ENCODE data around the gene GAS7. TPM values are rescaled to one million over a fixed set of nuclear protein-coding genes. Genes with fewer than 3 reads are reported as not detected.
A peak's percentile ranks its signal among the peaks of the same experiment; 100 is the strongest.

GAS7 gene
- 10 to 100 TPM; 32.0 to 39.7 (median 32.2) TPM for polyA plus RNA-seq (ENCODE audit: insufficient read depth in 1 of 5, insufficient read length in 5 of 5, low replicate concordance in 1 of 5)
- long read RNA-seq, donor 1, full-length matches to known transcripts: 18 of 18 reads
- long read RNA-seq, donor 1, partial matches to known transcripts: 0 of 18 reads
- long read RNA-seq, donor 1, other reads (novel, unspliced or antisense): 0 of 18 reads
- long read RNA-seq, donor 2, full-length matches to known transcripts: 5 of 5 reads
- long read RNA-seq, donor 2, partial matches to known transcripts: 0 of 5 reads
- long read RNA-seq, donor 2, other reads (novel, unspliced or antisense): 0 of 5 reads
- long read RNA-seq, donor 3, full-length matches to known transcripts: 5 of 5 reads
- long read RNA-seq, donor 3, partial matches to known transcripts: 0 of 5 reads
- long read RNA-seq, donor 3, other reads (novel, unspliced or antisense): 0 of 5 reads
- long read RNA-seq, donor 4, full-length matches to known transcripts: 6 of 6 reads
- long read RNA-seq, donor 4, partial matches to known transcripts: 0 of 6 reads
- long read RNA-seq, donor 4, other reads (novel, unspliced or antisense): 0 of 6 reads
- long read RNA-seq, donor 5, full-length matches to known transcripts: 7 of 7 reads
- long read RNA-seq, donor 5, partial matches to known transcripts: 0 of 7 reads
- long read RNA-seq, donor 5, other reads (novel, unspliced or antisense): 0 of 7 reads
- long read RNA-seq, donor 6, full-length matches to known transcripts: 12 of 12 reads
- long read RNA-seq, donor 6, partial matches to known transcripts: 0 of 12 reads
- long read RNA-seq, donor 6, other reads (novel, unspliced or antisense): 0 of 12 reads
- long read RNA-seq, donor 7, full-length matches to known transcripts: 12 of 12 reads
- long read RNA-seq, donor 7, partial matches to known transcripts: 0 of 12 reads
- long read RNA-seq, donor 7, other reads (novel, unspliced or antisense): 0 of 12 reads
- long read RNA-seq, donor 8, full-length matches to known transcripts: 1 of 1 reads
- long read RNA-seq, donor 8, partial matches to known transcripts: 0 of 1 reads
- long read RNA-seq, donor 8, other reads (novel, unspliced or antisense): 0 of 1 reads

- DNase-seq: peak; percentile 74 to 75
These were observed at the start of gene GAS7 for GRCh38 chr17:10198509-10199249. GAS7 (minus strand) TSS chr17:10198606.

GRCh38 chr17:10247810-10248209 lies 49.4 kb upstream of the GAS7 start:
- no peak for DNase-seq

DNA sequence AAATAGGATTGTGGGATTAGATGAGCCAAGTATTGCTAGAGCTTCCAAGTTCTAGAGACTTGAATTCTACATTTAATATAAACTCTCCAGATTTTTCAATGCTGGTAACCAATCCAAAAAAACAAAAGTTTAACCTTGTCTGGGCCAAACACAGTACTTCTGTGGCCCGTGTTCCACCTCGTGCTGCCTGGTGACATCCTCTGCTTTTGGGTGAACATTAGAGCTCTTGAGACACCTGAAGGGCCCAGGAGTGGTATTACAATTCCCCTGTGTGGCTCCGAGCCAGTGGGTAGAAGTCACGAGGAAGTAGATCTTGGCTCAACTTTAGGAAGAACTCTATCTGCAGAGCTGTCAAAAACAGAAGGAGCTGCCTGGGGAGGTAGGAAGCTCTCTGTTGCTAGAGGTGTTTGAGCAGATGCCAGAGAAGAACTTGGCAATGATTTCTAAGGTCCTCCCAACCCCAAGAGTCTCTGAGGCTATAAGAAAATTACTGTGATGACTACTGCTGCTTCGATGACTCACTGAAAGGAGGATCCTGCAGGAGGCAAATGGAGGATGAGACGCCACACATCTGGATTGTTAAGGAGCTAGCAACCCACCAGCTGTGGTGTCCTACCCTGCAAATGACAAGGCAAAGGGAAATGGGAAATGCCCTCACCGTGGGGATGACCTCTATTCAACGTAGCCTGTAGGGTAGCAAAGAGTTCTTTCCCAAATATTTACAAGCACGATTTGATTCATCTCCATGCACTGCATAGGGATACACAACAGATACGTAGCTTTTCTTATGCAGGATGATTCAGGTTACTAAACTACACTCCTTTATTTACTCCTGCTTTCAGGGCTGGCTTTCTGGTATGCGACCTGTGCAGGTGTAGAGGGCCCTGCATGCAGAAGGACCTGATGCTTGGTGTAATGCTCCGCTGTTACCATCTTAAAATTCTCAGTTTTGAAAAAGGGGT lies 45.8 kb upstream of the GAS7 start:
- no peak for DNase-seq

GRCh38 chr17:10241781-10242180 lies 43.4 kb upstream of the GAS7 start:
- no peak for DNase-seq

- no peak for DNase-seq
These were observed 40.3 kb upstream of the GAS7 start for GRCh38 chr17:10238661-10239060.

DNA sequence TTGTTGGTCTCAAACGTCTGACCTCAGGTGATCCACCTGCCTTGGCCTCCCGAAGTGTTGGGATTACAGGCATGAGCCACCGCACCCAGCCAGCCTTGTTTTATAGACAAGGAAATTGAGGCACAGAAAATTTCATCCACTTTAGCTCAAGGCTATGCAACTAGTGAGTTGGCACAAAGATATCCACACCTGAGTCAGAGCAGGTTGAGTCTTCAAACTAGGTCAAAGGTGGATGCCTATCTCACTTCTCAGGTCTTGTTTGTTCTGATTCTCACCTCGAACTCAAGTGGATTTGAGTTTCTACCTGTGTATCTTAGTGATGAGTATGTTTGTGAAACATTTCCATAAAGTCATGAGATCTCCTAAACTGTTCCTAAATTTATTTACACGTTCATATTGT lies 35.6 kb upstream of the GAS7 start:
- no peak for DNase-seq

DNA sequence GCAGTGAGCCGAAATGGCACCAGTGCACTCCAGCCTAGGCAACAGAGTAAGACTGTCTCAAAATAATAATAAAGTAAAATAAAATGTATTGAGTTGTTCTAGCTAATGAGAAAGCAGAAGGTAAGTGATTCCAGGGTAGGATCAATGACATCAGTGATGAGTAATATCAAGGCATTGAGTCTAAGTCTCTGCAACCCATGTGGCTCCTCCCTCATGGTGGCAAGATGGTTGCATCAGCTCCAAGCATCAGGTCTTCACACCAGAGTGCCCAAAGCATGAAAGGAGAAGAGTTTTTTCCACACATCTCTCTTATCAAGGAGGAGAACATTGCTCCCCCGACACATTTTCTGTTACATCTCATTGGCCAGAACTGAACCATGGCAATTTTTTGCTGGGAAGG lies 34.8 kb upstream of the GAS7 start:
- no peak for DNase-seq

- DNase-seq: no peak
These were observed 30.8 kb upstream of the GAS7 start for GRCh38 chr17:10229181-10229580.

DNA sequence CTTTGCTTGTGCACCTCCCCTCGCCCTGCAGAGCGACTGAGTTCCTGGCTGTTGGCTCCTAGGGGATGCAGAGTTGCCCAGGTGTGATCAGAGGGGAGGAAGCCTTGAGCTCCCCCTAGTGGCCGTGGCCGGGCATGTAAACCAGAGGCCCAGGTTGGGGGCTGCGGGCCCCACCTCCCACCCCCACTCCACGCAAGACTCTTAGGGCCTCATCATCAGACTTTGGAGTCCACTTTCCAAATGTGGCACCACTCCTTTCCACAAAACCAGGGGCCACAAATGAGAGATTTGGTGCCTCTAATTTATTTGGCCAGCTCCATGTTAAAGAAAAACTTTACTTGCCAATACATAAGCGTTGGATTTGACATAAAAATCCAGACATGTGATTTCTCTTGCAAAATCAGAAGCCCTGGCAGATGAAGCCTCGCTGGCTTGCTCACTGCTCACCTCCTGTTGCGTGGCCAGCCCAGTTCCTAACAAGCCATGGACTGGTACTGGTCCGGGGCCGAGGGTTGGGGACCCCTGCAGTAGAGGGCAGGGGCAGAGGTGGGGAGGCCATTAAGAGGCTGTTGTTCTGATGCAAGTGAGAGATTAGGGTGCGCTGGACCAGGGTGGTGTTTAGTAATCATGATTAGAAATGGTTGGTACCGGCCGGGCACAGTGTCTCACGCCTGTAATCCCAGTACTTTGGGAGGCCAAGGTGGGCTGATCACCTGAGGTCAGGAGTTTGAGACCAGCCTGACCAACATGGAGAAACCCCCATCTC lies 28.7 kb upstream of the GAS7 start:
- DNase-seq: no peak

DNA sequence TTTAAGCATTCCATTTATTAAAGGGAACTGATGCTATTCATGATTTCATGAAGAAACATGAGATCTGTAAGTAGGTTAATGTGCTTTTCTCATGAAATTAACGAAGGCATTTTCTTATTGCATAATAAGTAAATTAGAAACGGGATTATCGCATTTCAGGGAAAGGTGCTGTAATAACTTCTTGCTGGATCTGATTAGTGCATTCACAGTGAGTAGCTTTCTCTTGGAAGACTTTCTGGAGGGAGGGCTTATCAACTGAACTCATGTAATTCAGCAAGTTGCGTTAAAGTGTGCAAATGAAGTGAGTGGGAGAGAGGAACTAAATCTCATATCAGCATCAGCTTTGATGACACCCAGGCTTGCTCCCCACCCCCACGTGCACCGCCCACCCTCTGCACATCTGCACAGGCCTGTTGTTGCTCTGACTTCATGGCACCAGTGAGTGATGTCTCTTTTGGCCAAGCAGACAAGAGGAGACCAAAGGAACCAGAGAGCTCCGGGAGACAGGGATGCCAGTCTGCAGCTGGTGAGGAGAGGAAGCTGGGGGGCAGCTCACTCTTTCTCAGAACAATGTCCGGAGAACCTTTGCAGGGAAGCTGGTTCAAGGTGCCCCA lies 26.3 kb upstream of the GAS7 start:
- no peak for DNase-seq

DNA sequence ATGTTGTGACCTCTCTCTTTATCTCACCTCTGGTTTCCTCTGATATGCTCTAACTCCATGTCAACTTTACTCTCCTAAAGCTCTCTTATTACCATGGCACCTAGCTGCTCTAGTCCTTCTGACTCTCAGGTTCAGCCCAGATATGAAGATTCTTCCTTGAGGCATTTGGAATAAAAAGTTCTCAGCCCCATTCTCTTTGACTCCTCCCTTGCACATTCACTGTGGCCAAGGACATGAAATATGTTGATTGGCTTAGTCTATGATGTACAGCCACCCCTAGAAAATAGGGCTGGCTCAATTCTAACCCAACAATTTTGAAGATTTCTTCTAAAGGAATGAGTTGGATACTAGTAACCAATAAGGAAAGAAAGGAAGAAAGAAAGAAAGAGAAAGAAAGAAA lies 20.8 kb upstream of the GAS7 start:
- DNase-seq: no peak

GRCh38 chr17:10217916-10218315 lies 19.5 kb upstream of the GAS7 start:
- DNase-seq: no peak

GRCh38 chr17:10216213-10216938 lies 18.0 kb upstream of the GAS7 start:
- DNase-seq: no peak

DNA sequence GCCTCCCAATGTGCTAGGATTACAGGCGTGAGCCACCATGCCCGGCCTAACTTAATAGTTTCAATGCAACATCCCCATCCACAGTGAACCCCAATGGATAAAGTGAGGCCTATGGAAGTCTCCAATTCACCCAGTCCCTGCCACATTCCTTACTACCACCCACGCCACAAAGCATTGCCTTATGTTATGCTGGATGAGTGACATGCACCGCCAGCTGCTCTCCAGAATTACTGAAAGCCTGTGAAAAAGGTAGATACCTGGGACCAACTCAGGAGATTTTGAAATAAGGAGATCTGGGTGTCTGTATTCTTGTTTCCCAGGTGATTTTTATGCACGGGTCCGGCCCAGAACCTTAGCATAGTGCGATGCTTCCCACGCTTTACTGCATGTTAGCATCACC lies 16.9 kb upstream of the GAS7 start:
- no peak for DNase-seq

- no peak for DNase-seq
These were observed 13.3 kb upstream of the GAS7 start for GRCh38 chr17:10211666-10212065.

DNA sequence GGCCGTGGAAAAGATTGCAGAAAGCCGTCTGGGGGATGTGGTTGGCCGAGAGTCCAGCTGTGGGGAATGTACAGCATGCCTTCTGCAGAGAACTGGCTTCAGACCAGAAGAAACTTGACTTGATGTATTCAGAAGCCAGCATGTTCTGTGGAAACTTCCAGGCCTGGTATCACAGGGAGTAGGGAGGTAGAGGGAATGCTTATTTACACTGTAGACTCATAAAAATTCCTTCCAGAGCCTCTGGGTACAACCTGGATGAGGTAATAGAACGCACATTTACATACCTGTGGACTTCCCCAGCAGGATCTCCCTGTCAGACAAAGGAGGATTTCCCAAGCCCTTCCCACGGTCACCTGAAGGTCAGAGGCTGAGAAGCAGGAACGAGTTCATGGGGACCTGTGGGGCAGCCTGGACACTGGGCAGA lies 11.8 kb upstream of the GAS7 start:
- DNase-seq: peak; percentile 59 to 64

- no peak for DNase-seq
These were observed 10.3 kb upstream of the GAS7 start for GRCh38 chr17:10208604-10209193.

GRCh38 chr17:10207153-10207552 lies 8.7 kb upstream of the GAS7 start:
- no peak for DNase-seq

Measured in right lung (tissue), 10 donors.